ENCODE data around the gene GPR142.

Gene GPR142

GRCh38 chr17:74402048-74402447, 34.7 kb downstream of the GPR142 start:
- TF ChIP-seq EP300 (IDR thresholded peaks at IDR 0.05; ENCODE audit: borderline replicate concordance), result no peak
- TF ChIP-seq CREB1 (IDR thresholded peaks at IDR 0.05; ENCODE audit: low read depth), result no peak
- TF ChIP-seq RAD21 (IDR thresholded peaks at IDR 0.05; ENCODE audit: low read depth), result no peak
- no peak for TF ChIP-seq REST (IDR thresholded peaks at IDR 0.05; ENCODE audit: low read depth)
- no peak for TF ChIP-seq EGR1 (IDR thresholded peaks at IDR 0.05)
- TF ChIP-seq YY1 (IDR thresholded peaks at IDR 0.05; ENCODE audit: low read depth), result no peak
- no peak for TF ChIP-seq TAF1 (IDR thresholded peaks at IDR 0.05; ENCODE audit: low read depth)
- no peak for TF ChIP-seq NFIC (IDR thresholded peaks at IDR 0.05)
- no peak for TF ChIP-seq ZBTB7A (IDR thresholded peaks at IDR 0.05; ENCODE audit: low read depth)
- TF ChIP-seq TEAD4 (IDR thresholded peaks at IDR 0.05), result no peak
- TF ChIP-seq CEBPB (IDR thresholded peaks at IDR 0.05), result no peak
- no peak for TF ChIP-seq TCF12 (IDR thresholded peaks at IDR 0.05; ENCODE audit: low read depth)
- TF ChIP-seq MAX (IDR thresholded peaks at IDR 0.05), result no peak
- TF ChIP-seq USF1 (IDR thresholded peaks at IDR 0.05), result no peak
- no peak for TF ChIP-seq FOXM1 (IDR thresholded peaks at IDR 0.05; ENCODE audit: borderline replicate concordance, low read depth)

- TF ChIP-seq YY1 (IDR thresholded peaks at IDR 0.05; ENCODE audit: low read depth) (no peak), TEAD4 (IDR thresholded peaks at IDR 0.05) (no peak), MAX (IDR thresholded peaks at IDR 0.05) (no peak)
Measured at GRCh38 chr17:74403512-74404137, 36.3 kb downstream of the GPR142 start.

- no peak for TF ChIP-seq YY1 (IDR thresholded peaks at IDR 0.05; ENCODE audit: low read depth)
- no peak for TF ChIP-seq CEBPB (IDR thresholded peaks at IDR 0.05)
- TF ChIP-seq EGR1 (IDR thresholded peaks at IDR 0.05), result no peak
- no peak for TF ChIP-seq FOXM1 (IDR thresholded peaks at IDR 0.05; ENCODE audit: borderline replicate concordance, low read depth)
- TF ChIP-seq TCF12 (IDR thresholded peaks at IDR 0.05; ENCODE audit: low read depth), result no peak
- TF ChIP-seq TAF1 (IDR thresholded peaks at IDR 0.05; ENCODE audit: low read depth), result no peak
- no peak for TF ChIP-seq MAX (IDR thresholded peaks at IDR 0.05)
- no peak for TF ChIP-seq USF1 (IDR thresholded peaks at IDR 0.05)
- no peak for TF ChIP-seq RAD21 (IDR thresholded peaks at IDR 0.05; ENCODE audit: low read depth)
- no peak for TF ChIP-seq CREB1 (IDR thresholded peaks at IDR 0.05; ENCODE audit: low read depth)
- TF ChIP-seq EP300 (IDR thresholded peaks at IDR 0.05; ENCODE audit: borderline replicate concordance), result no peak
- no peak for TF ChIP-seq ZBTB7A (IDR thresholded peaks at IDR 0.05; ENCODE audit: low read depth)
- TF ChIP-seq NFIC (IDR thresholded peaks at IDR 0.05), result no peak
- TF ChIP-seq REST (IDR thresholded peaks at IDR 0.05; ENCODE audit: low read depth), result no peak
- TF ChIP-seq TEAD4 (IDR thresholded peaks at IDR 0.05), result no peak
Measured at GRCh38 chr17:74404218-74404617, 36.9 kb downstream of the GPR142 start.

- TF ChIP-seq YY1 (IDR thresholded peaks at IDR 0.05; ENCODE audit: low read depth), result no peak
Measured at GRCh38 chr17:74404789-74405188, 37.5 kb downstream of the GPR142 start.

- no peak for TF ChIP-seq YY1 (IDR thresholded peaks at IDR 0.05; ENCODE audit: low read depth)
- TF ChIP-seq TEAD4 (IDR thresholded peaks at IDR 0.05), result no peak
- TF ChIP-seq REST (IDR thresholded peaks at IDR 0.05; ENCODE audit: low read depth), result no peak
- no peak for TF ChIP-seq RAD21 (IDR thresholded peaks at IDR 0.05; ENCODE audit: low read depth)
- TF ChIP-seq USF1 (IDR thresholded peaks at IDR 0.05), result no peak
- no peak for TF ChIP-seq ZBTB7A (IDR thresholded peaks at IDR 0.05; ENCODE audit: low read depth)
Measured at GRCh38 chr17:74407384-74407783, 40.1 kb downstream of the GPR142 start.

Measured in Ishikawa (cell line).